Activated effector memory CD4-positive, alpha-beta T cell treated with Interleukin-2 at 50 U/mL for 16 hours (primary cell): Measurements from ENCODE around the gene SPATA3.

Source experiments
- DNase-seq: peaks from one replicate; pipeline ENCODE4 v3.0.0-alpha.2; 2020

The SPATA3 gene

DNA sequence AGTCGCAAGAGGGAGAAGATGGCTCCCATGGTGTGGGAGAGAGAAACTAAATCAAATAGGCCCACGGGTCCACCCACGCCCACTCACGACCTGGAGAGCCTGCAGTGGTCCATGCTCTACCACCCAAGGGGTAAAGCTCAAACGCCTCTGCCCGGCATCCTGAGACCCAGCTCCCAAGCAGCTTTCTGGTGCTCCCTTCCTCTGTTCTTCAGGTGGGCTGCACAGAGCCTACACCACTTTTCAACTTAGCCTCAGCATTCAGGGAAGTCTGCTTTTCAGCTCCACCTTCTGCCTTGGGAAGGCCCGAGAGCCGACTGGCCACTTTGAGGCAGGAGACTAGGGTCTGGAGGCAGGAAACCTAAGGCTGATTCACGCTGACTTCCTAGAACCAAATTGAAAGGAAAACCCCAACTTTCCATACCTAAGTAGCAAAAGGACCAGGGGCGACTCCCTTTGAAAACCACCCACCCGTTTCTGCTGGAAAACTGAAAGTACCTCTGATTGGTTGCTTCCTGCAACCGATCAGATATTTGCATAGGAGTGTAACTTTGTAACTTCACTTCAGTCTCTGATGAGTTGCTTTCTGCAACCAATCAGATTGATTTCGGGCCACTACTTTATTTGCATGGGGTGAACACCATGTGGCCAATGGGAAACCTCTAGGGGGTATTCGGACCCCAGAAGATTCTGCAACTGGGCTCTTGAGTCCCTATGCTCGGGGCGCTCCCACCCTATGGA lies 26.8 kb upstream of the SPATA3 start:
- no peak for DNase-seq

DNA sequence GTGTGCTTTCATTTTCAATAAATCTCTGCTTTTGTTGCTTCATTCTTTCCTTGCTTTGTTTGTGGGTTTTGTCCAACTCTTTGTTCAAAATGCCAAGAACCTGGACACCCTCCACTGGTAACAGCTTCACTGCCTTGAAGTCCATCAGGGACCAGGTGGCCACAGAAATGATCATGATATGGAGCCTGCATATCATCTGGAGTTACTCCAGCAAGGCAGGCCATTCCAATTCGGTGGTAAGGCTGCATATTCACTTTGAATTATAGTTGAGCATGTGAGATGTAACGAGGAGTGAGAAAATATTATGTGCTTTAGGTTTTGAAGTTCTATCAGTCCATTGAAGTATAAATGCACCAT lies 26.3 kb upstream of the SPATA3 start:
- DNase-seq: no peak

DNA sequence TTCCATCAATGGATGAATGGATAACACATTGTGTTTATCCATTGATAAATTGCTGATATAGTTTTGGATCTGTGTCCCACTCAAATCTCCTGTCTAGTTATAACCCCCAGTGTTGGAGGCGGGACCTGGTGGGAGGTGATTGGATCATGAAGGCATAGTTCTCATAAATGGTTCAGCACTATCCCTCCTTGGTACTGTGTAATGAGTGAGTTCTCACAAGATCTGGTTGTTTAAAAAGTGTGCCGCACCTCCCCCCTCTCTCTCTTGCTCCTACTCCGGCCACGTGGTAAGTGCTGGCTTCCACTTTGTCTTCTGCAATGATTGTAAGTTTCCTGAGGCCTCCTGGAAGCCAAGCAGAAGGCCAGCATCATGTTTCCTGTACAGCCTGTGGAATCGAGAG lies 23.9 kb upstream of the SPATA3 start:
- no peak for DNase-seq

DNA sequence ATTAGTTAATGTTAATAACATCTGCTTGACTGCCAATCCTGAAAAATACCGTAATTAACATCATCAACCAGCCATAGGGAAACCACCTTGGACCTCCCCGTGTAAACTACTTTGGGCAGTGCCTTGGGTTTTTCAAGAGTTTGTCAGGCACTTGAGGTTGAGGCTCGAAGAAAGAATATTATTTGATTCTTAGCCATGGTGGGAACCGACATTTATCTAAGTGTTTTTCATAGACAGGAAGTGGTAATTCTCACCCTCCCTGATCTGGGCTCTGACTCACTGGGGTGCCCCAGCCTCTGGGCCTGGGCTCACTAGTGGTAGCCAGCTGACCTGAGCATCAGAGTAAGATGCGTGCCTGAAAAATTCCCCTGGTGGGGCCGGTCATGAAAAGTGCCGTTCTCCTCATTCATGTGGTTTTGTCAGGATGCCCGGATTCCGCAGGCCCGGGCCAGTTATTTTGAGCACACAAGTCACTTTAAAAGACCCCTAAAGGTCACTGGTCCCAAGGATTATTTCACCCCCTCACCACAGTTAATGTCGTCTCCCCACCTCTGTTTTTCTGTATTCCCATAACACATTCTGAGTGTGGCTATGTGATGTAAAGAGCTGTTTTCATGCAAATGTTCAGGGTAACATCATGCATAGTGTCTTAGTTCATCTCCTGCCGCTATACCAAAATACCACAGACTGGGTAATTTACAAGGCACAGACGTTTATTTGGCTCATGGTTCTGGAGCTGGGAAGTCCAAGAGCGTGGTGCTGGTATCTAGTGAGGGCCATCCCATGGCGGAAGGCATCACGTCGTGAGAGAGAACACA lies 21.6 kb upstream of the SPATA3 start:
- peak; percentile 66 for DNase-seq

DNA sequence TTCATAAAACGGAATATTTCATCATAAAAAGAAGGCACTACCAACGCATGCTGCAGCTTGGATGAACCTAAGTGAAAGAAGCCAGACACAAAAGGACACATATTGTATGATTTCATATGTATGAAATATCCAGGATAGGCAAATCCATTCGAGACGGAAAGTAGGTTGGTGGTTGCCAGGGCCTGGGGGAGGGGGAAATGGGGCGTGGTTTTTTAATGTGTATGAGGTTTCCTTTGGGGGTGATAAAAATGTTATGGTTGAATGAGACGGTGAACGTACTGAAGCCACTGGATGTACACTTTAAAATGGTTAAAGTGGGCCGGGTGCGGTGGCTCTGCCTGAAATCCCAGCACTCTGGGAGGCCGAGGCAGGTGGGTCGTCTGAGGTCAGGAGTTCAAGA lies 20.0 kb upstream of the SPATA3 start:
- no peak for DNase-seq

DNA sequence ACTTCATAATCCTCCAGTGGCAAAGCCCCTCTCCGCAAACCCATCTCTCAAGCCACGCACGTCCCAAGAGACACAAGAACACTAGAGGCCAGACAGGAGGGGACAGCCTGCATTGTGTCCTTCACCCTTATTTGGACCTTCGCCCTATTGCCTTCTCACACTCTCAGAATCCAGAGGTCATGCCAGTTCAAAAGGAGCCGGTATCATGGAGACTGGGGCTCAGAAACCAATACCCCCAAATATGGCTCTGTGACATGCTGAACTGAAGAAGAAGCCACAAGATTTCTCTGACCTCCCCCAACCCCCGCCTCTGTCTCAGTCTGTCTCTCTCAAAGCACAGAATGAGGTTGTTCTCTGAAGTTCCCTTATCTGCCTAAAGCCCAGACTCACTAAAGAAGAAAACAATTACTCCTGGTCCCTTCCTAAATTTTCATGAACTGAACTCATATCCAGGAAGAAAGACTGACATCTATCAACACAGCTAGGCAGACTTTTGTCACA lies 19.2 kb upstream of the SPATA3 start:
- DNase-seq: no peak

DNA sequence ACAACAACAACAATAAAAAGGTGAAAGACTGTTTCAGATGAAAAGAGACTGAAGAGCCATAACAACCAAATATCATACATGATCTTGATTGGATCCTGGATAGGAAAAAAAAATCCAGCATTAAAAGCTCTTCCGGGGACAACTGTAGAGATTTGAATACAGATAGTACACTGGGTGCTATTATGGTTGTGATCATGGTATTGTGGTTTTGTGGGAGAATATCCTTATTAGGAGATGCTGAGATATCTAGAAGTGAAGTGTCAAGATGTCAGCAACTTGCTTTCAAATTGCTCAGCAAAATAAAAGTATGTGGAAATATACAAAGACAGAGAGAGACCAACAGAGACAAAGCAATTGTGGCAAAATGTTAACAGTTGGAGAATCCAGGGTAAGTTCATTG lies 15.5 kb upstream of the SPATA3 start:
- no peak for DNase-seq

DNA sequence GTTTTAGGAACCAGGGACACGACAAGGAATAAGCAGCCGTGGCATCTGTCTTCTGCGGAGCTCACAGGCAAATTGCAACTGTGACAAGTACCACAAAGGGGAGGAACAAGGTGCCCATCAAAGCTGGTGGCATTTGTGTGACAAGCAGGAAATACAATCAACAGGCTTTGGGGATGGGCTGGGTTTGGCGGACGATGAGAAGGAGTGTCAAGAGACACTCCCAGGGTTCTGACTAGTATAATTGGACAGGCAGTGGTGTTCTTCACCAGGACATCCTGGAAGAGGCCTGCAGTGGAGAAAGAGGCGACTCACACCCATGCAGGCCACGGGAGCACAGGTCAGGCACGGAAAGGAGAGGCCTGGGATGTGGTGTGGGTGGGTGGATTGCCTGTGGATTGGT lies 14.2 kb upstream of the SPATA3 start:
- no peak for DNase-seq

DNA sequence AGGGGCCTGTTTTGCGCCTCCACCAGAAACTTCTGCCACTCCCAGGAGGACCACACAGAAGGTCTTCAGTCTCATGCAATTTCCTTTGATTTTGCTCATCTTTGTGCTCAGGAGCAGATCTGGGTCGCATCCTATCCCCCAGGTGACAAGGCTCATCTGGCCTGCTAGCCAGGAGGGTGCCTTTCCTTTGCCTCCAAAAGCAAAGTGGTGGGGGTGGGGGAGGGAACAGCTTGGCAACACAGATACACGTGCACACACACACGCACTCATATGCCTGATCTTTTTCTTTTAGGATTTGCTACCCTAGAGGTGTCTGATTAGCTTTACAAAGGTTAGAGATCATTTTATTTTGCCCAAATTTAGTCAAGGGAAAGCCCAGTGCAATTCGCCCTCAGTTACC lies 13.8 kb upstream of the SPATA3 start:
- DNase-seq: no peak

DNA sequence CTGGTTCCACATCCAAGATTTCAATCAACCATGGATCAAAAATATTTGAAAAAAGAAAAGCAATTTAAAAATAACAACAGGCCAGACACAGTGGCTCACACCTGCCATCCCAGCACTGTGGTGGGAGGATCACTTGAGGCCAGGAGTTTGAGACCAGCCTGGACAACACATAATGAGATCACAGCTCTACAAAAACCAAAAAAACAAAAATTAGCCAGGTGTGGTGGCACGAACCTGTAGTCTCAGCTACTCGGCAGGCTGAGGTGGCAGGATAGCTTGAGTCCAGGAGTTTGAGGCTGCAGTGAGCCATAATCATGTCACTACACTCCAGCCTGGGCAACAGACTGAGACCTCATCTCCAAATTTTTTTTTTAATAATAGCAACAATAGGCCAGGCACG lies 13.4 kb upstream of the SPATA3 start:
- DNase-seq: no peak

DNA sequence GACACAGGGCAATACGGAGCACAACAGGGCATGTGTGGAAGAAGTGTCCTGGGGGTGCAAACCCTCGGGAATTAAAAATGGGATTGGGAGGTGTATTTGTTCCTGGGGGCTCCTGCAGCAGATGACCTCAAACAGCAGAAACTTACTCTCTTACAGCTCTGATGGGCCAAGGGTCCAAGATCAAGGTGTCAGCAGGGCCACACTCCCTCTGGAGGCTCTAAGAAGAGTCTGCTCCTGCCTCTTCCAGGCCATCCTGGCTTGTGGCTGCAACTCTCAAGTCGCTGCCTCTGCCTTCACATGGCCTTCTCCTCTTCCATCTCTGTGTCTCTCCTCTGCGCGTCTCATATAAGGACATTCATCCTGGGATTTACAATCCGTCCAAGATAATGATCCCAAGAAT lies 12.4 kb upstream of the SPATA3 start:
- no peak for DNase-seq

DNA sequence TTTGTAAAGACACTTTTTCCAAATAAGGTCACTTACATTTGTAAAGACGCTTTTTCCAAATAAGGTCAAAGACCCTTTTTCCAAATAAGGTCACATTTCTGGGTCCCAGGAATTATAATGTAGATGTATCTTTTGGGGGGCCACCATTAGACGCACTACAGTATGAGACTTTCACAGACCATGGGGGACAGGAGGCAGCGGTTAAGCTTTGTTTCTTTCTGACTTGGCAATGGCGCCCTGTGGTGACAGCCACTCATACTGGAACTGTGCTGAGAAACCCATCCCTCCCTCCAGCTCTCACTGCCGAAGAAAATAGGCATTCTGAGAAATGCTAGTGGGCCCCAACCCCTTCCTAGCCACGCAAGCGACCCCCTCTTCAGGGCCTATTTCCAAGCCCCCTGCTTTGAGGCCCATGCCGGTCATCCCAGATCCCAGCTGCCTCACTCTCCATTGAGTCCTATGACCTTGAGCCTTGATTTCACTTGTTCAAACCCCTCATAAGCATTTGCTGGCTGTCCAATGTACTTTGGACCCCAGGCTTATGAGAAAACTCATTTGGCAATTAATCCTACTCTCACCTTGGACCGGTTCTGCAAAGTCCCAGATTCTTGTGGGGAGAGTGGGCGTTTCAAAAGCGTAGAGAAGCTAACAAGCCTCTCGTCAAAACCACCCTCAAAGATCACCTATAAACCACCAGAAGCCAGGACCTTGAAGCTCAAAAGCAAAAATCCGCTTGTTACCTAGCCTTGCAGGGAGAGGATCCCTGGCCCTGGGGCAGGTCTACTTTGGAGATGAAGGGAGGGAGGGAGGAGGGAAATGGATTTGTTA lies 11.3 kb upstream of the SPATA3 start:
- no peak for DNase-seq

DNA sequence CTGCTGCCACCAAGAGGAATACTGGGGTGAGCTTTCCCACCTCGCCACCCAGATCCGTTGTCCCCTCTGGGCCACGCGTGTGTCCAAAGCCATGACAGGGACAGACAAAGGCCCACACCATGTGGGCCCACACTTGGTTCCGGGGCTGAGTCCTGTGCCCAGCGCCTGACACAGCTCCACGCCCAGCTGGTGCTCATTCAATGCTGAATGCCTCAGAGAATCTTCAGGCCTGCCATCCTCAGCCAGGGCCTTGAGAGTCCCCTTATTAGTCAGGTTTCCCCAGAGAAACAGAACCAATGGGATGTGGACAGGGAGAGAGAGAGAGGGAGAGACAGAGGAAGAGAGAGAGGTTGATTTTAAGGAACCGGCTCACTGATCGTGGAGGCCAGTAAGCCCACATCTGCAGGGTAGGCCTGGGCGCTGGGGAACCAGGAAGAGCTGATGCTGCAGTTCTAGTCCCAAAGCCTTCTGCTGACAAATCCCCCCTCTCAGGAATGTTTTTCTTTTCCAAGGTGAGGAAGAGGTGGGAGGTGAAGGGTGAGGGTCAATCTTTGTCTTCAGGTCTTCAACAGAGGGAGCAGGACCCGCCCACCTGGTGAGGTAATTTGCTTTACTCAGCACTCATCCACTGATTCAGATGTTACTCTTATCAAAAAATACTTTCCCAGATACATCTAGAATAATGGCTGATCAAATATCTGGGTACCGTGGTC lies 10.2 kb upstream of the SPATA3 start:
- DNase-seq: no peak

DNA sequence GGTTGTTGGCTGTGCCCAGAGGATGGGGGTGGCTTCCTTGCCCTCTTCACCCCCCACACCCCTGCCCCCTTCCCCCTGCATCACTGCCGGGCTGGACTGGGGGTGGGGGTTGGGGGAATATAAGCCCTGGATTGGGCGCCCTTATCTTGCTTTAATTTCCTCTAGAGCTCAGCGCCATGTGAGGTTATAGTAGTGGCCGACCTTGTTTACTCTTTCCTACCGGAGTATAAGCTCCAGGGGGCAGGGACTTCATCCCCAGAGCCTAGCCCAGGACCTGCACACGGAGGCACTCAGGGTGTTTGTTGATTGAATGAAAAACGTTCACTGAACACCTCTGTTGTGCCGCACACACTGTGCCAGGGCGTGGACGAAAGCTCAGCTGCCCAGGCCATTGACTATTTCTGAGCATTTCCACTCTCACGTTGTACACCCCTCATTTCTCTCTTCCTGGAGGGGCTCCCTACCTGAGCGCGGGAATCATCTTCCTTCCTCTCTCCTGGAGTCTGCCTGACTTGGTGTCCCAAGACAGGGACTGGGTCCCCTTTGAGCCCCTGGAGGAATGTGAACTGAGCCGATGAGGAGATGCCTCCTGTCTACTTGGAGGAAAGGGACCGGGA lies 9.3 kb upstream of the SPATA3 start:
- DNase-seq: no peak

DNA sequence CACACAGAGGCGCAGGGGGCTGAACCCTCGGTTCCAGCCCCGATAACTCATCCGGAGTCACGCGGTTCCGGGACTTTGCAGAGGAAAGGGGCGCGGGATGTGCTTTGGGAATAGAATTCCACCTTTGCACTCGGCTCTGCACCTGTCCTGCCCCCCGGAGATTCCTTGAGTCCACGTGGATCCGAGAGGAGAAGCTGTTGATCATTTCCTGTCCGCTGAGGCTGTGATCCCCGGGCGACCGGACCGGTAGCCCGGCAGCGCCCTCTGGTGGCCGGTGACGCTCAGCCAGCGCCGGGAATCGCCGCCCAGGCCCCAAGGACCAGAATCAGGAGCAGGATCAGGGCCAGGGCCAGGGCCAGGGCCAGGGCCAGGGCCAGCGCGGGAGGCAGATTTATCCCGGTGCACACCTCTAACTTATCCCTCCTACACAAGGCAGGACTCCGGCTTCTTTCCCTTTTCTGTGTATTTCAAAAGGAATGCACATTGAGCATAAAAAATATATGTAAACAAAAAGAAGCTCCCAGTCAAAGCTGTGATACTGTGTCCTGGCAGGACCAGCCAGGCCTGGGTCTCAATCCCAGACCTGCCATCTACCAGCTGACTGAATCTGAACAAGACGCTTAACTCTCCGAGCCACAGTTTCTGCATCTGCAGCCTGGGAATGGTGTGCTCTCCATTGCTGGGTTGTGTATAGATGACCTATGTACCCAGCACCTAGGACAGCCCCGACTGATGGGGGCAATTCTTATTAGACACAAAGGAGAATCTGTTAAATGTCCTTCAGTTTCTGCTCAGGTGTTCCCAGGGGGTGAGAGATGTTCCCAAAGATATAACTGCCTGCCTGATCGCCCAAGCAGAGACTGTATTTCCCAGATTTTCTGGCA lies 8.5 kb upstream of the SPATA3 start:
- DNase-seq: peak; percentile 63

DNA sequence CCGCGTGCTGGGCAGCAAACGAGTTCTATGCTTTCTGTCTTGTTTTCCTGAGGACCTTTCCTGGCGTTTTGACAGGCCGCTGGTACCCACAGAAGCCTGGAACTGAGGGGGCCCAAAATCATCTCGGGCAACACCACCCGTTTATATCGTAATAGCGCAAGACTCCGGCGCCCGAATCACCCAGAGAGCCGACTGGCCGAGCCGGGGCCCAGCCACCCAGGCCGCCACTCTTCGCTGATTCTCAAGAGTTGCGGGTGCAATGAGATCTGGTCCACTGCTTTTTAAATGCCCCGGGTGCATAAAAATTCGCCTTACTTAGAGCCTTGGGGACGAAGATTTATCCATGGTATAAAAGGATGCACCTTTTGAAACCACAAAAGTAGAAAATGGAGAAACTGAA lies 6.2 kb upstream of the SPATA3 start:
- DNase-seq: no peak

DNA sequence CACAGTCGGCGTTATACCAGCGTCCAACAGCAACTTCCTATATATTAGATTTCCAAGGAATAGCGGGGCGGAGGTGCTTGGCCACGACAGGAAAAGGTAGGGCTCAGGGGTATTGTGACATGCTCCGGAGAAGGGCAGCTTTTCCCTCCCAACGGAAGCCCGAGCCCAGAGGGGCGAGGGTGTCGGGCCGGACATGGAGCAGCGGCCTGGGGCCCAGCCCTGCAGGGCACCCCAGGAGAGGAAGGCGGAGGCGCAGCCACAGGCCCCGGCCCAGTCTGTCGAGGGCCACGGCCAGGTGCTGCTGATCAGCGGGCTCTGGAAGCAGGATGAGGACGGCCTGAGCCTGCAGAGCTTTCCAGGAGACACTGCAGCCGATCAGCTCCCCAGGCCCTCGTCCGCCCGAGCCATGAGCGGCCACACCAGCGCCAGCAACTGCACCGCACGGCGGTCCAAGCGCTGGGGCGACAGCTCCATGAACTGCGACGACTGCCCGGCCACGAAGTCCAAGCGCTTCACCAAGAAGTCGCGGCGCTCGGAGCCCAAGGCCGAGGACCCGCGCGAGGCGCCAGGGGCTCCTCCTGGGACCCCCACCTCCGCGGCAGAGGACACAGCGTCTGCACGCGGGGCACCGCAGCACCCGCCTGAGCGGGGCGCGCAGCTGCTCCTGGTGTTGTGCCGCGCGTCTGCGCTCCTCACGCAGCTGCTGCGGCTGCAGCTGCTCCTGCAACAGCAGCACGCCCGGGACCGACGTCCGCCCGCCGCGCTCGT lies 5.6 kb upstream of the SPATA3 start:
- DNase-seq: no peak

DNA sequence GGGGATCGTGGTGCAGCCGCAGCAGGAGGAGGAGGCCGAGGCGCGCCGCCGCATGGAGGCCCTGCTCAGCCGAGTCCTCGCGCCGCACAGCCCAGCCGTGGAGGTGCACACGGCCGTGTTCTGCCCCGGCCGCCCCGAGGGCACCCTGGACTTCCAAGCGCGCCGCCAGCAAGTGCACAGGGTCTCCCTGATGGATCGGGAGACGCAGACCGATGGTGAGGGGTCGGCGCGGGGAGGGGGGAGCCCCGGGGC lies 5.1 kb upstream of the SPATA3 start:
- no peak for DNase-seq

DNA sequence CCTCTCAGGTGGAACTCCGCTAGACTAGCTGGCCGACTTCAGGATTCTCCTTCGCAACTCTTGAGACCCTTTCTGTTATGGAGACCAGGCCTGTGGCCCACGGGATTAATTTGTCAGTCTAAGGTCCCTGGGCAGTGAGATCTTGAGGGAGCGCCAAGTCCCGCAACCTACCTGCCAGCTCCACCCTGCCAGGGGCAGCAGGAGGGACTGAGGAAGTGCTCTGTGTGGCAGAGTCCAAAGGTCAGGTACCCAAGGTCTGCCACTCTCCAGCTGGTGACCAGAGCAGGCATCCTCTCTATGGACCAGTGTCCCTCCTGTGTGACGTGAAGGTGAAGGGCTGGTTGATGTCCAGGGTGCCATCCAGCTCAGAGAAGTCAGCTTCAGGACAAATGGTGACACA lies 4.3 kb upstream of the SPATA3 start:
- DNase-seq: no peak

DNA sequence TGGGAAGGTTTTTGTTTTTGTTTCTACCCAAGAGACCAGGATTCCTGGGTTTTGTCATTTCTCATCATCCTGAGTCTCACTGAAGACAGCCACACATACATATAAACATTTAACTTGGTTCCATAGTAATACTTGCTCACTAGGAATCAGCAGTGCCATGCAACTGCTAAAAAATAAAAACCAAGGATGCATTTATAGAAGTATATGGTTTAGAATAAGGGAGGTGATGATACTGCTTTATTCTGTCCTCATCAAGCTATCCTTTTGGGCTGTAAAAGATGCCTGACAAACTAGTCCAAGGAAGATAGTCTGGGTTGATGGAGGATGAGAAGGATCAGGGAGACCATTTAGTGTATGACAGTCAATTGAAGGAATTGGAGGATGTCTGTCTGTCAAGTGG lies 740 bp downstream of the SPATA3 start:
- DNase-seq: no peak

DNA sequence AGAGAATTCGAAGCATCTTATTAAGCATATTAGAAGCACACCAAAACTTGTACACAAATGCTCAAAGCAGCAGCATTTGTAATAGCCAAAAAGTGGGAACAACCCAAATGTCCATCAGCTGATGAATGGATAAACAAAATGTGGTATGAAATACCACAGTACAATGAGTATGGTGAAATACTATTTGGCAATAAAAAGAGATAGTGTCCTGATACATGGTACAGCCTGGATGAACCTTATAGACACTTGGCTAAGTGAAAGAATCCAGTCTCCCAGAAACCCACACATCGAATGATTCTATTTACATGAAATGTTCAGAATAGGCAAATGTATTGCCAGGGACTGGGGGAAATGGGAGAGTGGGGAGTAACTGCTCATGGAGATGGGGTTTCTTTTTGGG lies 3.0 kb downstream of the SPATA3 start:
- DNase-seq: no peak
